Stimulated activated naive CD4-positive, alpha-beta T cell (primary cell): ENCODE results near the gene ZMYND12.

Experiments
- DNase-seq, 6 experiments: peaks; one replicate each; lab custom pipeline; 2025; lab: John Stamatoyannopoulos, UW

ZMYND12 gene

DNA sequence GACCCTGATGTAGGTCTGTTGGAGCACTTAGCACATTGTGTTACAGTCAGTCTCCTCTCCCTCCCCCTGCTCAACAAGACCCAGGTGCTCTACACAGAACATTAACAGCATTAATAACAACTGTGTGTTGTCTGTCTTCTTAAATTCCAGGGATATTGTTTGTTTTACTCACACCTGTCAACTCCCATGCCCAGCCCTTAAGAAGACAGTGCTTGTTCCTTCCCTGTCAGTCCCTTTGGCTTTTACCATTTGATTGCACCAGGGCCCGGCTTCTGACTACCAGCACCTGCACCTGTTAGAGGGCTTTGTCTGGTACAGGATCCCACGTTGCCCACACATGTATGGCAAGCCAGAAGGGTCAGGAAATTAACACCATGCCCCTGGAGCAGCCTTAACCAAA, 63.6 kb downstream of the ZMYND12 start:
- DNase-seq: no peak

GRCh38 chr1:42386051-42386450, 69.8 kb downstream of the ZMYND12 start:
- no peak for DNase-seq

DNA sequence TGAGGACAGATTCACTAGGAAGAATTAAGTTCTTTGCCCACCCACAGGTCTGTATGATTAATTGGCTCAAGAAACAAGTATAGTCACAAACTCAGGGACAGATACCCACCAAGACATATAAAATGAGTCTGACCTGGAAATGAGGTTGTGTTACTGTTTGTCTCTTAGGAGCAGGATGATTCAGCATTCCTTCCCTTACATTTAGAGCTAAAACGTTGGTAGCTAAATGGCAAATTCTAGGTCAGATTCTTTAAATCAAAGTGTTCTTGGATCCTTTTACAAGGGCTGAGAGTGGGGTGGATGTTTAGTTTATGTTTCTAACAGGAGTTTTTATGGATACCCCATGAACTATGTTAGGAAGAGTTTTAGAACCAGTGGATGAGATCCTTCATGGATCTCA, 70.5 kb downstream of the ZMYND12 start:
- DNase-seq: no peak

- DNase-seq: no peak
Observed at GRCh38 chr1:42381280-42381673, 74.5 kb downstream of the ZMYND12 start.

- DNase-seq: peak in 4 of 6 experiments; percentile 8 to 19 (median 14)
Observed at GRCh38 chr1:42380586-42381279, 75.1 kb downstream of the ZMYND12 start, which contains the start of gene RIMKLA. RIMKLA (plus strand) TSS chr1:42380792; CDS start chr1:42380935, 143 bp downstream.
